Peyer's patch (tissue), 4 donors: Measurements from ENCODE around the gene AADACL3. TPM values are rescaled to one million over a fixed set of nuclear protein-coding genes. Genes with fewer than 3 reads are reported as not detected.

Source experiments
- DNase-seq, 3 donors: peaks; one replicate each; pipeline ENCODE4 v3.0.0-alpha.2; 2017 to 2019
- H3K27ac ChIP-seq, 4 donors: fragments of 200-600 bp; sonication (generic); one replicate each; pipeline ENCODE4 v1.5.1; 2016 to 2019
- H3K27me3 ChIP-seq, 2 donors: fragments of 200-600 bp; sonication (generic); one replicate each; pipeline ENCODE4 v1.5.1; 2019
- H3K36me3 ChIP-seq, 3 donors: fragments of 200-600 bp; sonication (generic); one replicate each; pipeline ENCODE4 v1.5.1; 2016 to 2019
- H3K4me1 ChIP-seq, 4 donors: fragments of 200-600 bp; sonication (generic); one replicate each; pipeline ENCODE4 v1.5.1; 2016 to 2019
- H3K4me3 ChIP-seq, 4 donors: fragments of 200-600 bp; sonication (generic); 1 replicate in 3 of 4; 2 replicates in 1 of 4; pipeline ENCODE4 v1.5.1; 2016 to 2019; ENCODE audit warnings: mild to moderate bottlenecking in 1 of 4
- H3K9me3 ChIP-seq, 4 donors: fragments of 200-600 bp; sonication (generic); one replicate each; pipeline ENCODE4 v1.5.1; 2016 to 2019; ENCODE audit warnings: mild to moderate bottlenecking in 1 of 4
- CTCF ChIP-seq, 6 experiments: fragments of 450-650 bp in 4 of 6; fragments of 200-600 bp in 2 of 6; sonication (generic) in 1 of 6; IDR thresholded peaks; one replicate each; pipeline ENCODE4 v1.5.1; 2017 to 2019; ENCODE audit warnings: antibody characterized with exemption in 6 of 6, mild to moderate bottlenecking in 3 of 6, moderate library complexity in 1 of 6
- POLR2A ChIP-seq, 2 donors: fragments of 450-650 bp; IDR thresholded peaks; one replicate each; pipeline ENCODE4 v1.5.1; 2017; ENCODE audit warnings: antibody characterized with exemption in 2 of 2, mild to moderate bottlenecking in 2 of 2, moderate library complexity in 2 of 2
- total RNA-seq, 4 donors: library from RNA; depleted of rRNA; stranded (reverse); fragments of >200 nt; gene quantifications; one replicate each; pipeline ENCODE4 v1.1.0, GENCODE V29; 2016

Gene AADACL3
- total RNA-seq, 4 donors from 2014 or later: not detected

- no peaks in the 10 kb centered on the region for H3K27me3 ChIP-seq
- H3K36me3 ChIP-seq: no peaks in the 10 kb centered on the region
- H3K27ac ChIP-seq: no peak overlapping the region
- H3K4me1 ChIP-seq: no peaks in the 10 kb centered on the region
- DNase-seq: no peak
- no peaks in the 10 kb centered on the region for H3K9me3 ChIP-seq
- no peak for TF ChIP-seq POLR2A (IDR thresholded peaks at IDR 0.05)
- H3K4me3 ChIP-seq: no peak overlapping the region
Observed at GRCh38 chr1:12678350-12678749, 37.6 kb upstream of the AADACL3 start.

- H3K27me3 ChIP-seq: no peaks in the 10 kb centered on the region
- no peak overlapping the region for H3K4me3 ChIP-seq
- TF ChIP-seq CTCF (IDR thresholded peaks at IDR 0.05) (no peak), POLR2A (IDR thresholded peaks at IDR 0.05) (no peak)
Observed at GRCh38 chr1:12678820-12679219, 37.1 kb upstream of the AADACL3 start.

GRCh38 chr1:12690156-12690555 lies 25.8 kb upstream of the AADACL3 start:
- TF ChIP-seq CTCF (IDR thresholded peaks at IDR 0.05): no peak
- TF ChIP-seq POLR2A (IDR thresholded peaks at IDR 0.05): no peak
- Histone ChIP-seq H3K4me1 (no peaks in the 10 kb centered on the region), H3K27ac (no peak overlapping the region), H3K36me3 (no peaks in the 10 kb centered on the region), H3K9me3 (no peaks in the 10 kb centered on the region), H3K4me3 (no peak overlapping the region), H3K27me3 (no peaks in the 10 kb centered on the region)
- DNase-seq: no peak

More at GRCh38 chr1:12678820-12679219, 37.1 kb upstream of the AADACL3 start:
- no peak for DNase-seq
- Histone ChIP-seq H3K36me3 (no peaks in the 10 kb centered on the region), H3K4me1 (no peaks in the 10 kb centered on the region), H3K27ac (no peak overlapping the region), H3K9me3 (no peaks in the 10 kb centered on the region)

GRCh38 chr1:12692967-12693782 lies 22.7 kb upstream of the AADACL3 start:
- H3K9me3 ChIP-seq: no peaks in the 10 kb centered on the region
- no peak for TF ChIP-seq POLR2A (IDR thresholded peaks at IDR 0.05)
- no peak for TF ChIP-seq CTCF (IDR thresholded peaks at IDR 0.05)
- no peak overlapping the region for H3K27ac ChIP-seq

GRCh38 chr1:12696658-12697057 lies 19.3 kb upstream of the AADACL3 start:
- no peak for DNase-seq
- Histone ChIP-seq H3K27me3 (no peaks in the 10 kb centered on the region), H3K27ac (no peak overlapping the region), H3K36me3 (no peaks in the 10 kb centered on the region), H3K4me1 (no peaks in the 10 kb centered on the region), H3K4me3 (no peak overlapping the region), H3K9me3 (no peaks in the 10 kb centered on the region)
- TF ChIP-seq POLR2A (IDR thresholded peaks at IDR 0.05) (no peak), CTCF (IDR thresholded peaks at IDR 0.05) (no peak)

More at GRCh38 chr1:12692967-12693782, 22.7 kb upstream of the AADACL3 start:
- no peaks in the 10 kb centered on the region for H3K27me3 ChIP-seq
- H3K4me3 ChIP-seq: no peak overlapping the region
- H3K36me3 ChIP-seq: no peaks in the 10 kb centered on the region
- no peak for DNase-seq
- H3K4me1 ChIP-seq: no peaks in the 10 kb centered on the region

- Histone ChIP-seq H3K27ac (no peak overlapping the region), H3K4me1 (no peaks in the 10 kb centered on the region), H3K27me3 (no peaks in the 10 kb centered on the region), H3K36me3 (no peaks in the 10 kb centered on the region), H3K9me3 (no peaks in the 10 kb centered on the region), H3K4me3 (no peak overlapping the region)
- no peak for TF ChIP-seq CTCF (IDR thresholded peaks at IDR 0.05)
- no peak for TF ChIP-seq POLR2A (IDR thresholded peaks at IDR 0.05)
- no peak for DNase-seq
Observed at GRCh38 chr1:12697397-12697796, 18.5 kb upstream of the AADACL3 start.
